MM.1S (cell line): ENCODE measurements around the gene CELF2.

Experiments used
- CTCF ChIP-seq: fragments of 300-600 bp; sonication (generic); IDR thresholded peaks from 2 replicates; pipeline ENCODE4 v1.5.1; 2016; ENCODE audit warnings: antibody characterized with exemption, low read length, mixed read lengths
- EZH2 ChIP-seq: fragments of 300-600 bp; sonication (generic); optimal IDR thresholded peaks from 2 replicates; pipeline ENCODE3; 2017; ENCODE audit warnings: low read depth, mild to moderate bottlenecking, antibody characterized with exemption, low read length, mixed read lengths
- EZH2phosphoT487 ChIP-seq: fragments of 300-600 bp; sonication (generic); IDR thresholded peaks from 2 replicates; pipeline ENCODE4 v1.6.1; 2018; ENCODE audit warnings: antibody characterized with exemption, low read length

- TF ChIP-seq CTCF (no peak; the same call in 1 of the 2 replicates), EZH2 (no peak), EZH2phosphoT487 (no peak)
These were observed 145.3 kb downstream of the CELF2 start for GRCh38 chr10:11162828-11163599.
